HEK293T (cell line): Measurements from ENCODE around the gene GJD3.

Source experiments
- BHLHE40 ChIP-seq: fragments of 450-650 bp; IDR thresholded peaks from 2 replicates; pipeline ENCODE4 v1.6.1; 2016; ENCODE audit warnings: mild to moderate bottlenecking, moderate library complexity, borderline replicate concordance
- FOXA1 ChIP-seq: fragments of 450-650 bp; IDR thresholded peaks from 2 replicates; pipeline ENCODE4 v1.6.1; 2016; ENCODE audit warnings: mild to moderate bottlenecking
- FOXK2 ChIP-seq: fragments of 450-650 bp; IDR thresholded peaks from 2 replicates; pipeline ENCODE4 v1.6.1; 2016; ENCODE audit warnings: mild to moderate bottlenecking
- HDGF ChIP-seq: fragments of 450-650 bp; IDR thresholded peaks from 2 replicates; pipeline ENCODE4 v1.6.1; 2017; ENCODE audit warnings: antibody characterized with exemption, borderline replicate concordance
- L3MBTL2 ChIP-seq: fragments of 450-650 bp; conservative IDR thresholded peaks from 2 replicates; pipeline ENCODE4 v1.6.1; 2016; ENCODE audit warnings: mild to moderate bottlenecking
- SP1 ChIP-seq: fragments of 450-650 bp; IDR thresholded peaks from 2 replicates; pipeline ENCODE4 v1.6.1; 2017
- SUZ12 ChIP-seq: fragments of 450-650 bp; IDR thresholded peaks from 2 replicates; pipeline ENCODE4 v1.6.1; 2016; ENCODE audit warnings: mild to moderate bottlenecking
- ZNF384 ChIP-seq: fragments of 450-650 bp; IDR thresholded peaks from 2 replicates; pipeline ENCODE4 v1.6.1; 2016

- TF ChIP-seq SP1 (no peak), L3MBTL2 (no peak), FOXA1 (no peak), HDGF (no peak), SUZ12 (no peak), BHLHE40 (no peak), FOXK2 (no peak), ZNF384 (no peak)
Measured at GRCh38 chr17:40337351-40337750, 27.2 kb downstream of the GJD3 start.
